IPS-11a (cell line): ENCODE results near the gene ODAD4.
"Not testable (repeated sequence)": the region's sequence is repeated elsewhere in the genome, so short reads cannot be mapped to it uniquely, and the experiment has no call there.

Experiments used
- H3K4me3 ChIP-seq: one replicate; pipeline ENCODE4 v1.5.1; 2013; ENCODE audit warnings: low read depth, low read length, control low read depth

Gene ODAD4

GRCh38 chr17:41913798-41914197, 16.6 kb upstream of the ODAD4 start:
- no peak overlapping the region for H3K4me3 ChIP-seq

GRCh38 chr17:41914358-41914766, 16.1 kb upstream of the ODAD4 start:
- no peak overlapping the region for H3K4me3 ChIP-seq

GRCh38 chr17:41915020-41915419, 15.4 kb upstream of the ODAD4 start:
- H3K4me3 ChIP-seq, result no peak overlapping the region

GRCh38 chr17:41915566-41915965, 14.9 kb upstream of the ODAD4 start:
- H3K4me3 ChIP-seq, result no peak overlapping the region

- H3K4me3 ChIP-seq, result no peak overlapping the region
Observed at GRCh38 chr17:41917192-41917591, 13.2 kb upstream of the ODAD4 start.

GRCh38 chr17:41917679-41918313, 12.6 kb upstream of the ODAD4 start:
- H3K4me3 ChIP-seq, result peak overlapping the region; percentile 95

- H3K4me3 ChIP-seq, result peak within 1 kb of the TSS; percentile 95
Observed at GRCh38 chr17:41918314-41919164, 11.9 kb upstream of the ODAD4 start, which contains the start of gene ACLY. Gene ACLY, minus strand, starts transcription at chr17:41918951. Its CDS starts 5,078 bp downstream, at chr17:41913873.

GRCh38 chr17:41919165-41919817, 11.1 kb upstream of the ODAD4 start:
- peak overlapping the region; percentile 42 for H3K4me3 ChIP-seq

GRCh38 chr17:41919840-41920579, 10.4 kb upstream of the ODAD4 start:
- H3K4me3 ChIP-seq, result peak overlapping the region; percentile 42

GRCh38 chr17:41920580-41920955, 9.8 kb upstream of the ODAD4 start:
- H3K4me3 ChIP-seq, result no peak overlapping the region

- H3K4me3 ChIP-seq, result no peak overlapping the region
Observed at GRCh38 chr17:41925991-41926590, 4.3 kb upstream of the ODAD4 start.

- no peak overlapping the region for H3K4me3 ChIP-seq
Observed at GRCh38 chr17:41928693-41929251, 1.6 kb upstream of the ODAD4 start.

GRCh38 chr17:41930833-41931156, 378 bp downstream of the ODAD4 start:
- H3K4me3 ChIP-seq, result peak overlapping the region; percentile 62

GRCh38 chr17:41931715-41932114, 1.3 kb downstream of the ODAD4 start:
- not testable (repeated sequence) for H3K4me3 ChIP-seq

GRCh38 chr17:41932816-41933389, 2.5 kb downstream of the ODAD4 start:
- H3K4me3 ChIP-seq, result no peak overlapping the region

- H3K4me3 ChIP-seq, result no peak overlapping the region
Observed at GRCh38 chr17:41935641-41936040, 5.2 kb downstream of the ODAD4 start.

- no peak overlapping the region for H3K4me3 ChIP-seq
Observed at GRCh38 chr17:41937970-41938954, 7.8 kb downstream of the ODAD4 start.

- no peak overlapping the region for H3K4me3 ChIP-seq
Observed at GRCh38 chr17:41939044-41939692, 8.8 kb downstream of the ODAD4 start.
